Psoas muscle (tissue), 8 donors: Measurements from ENCODE around the gene ASAP3. TPM values are rescaled to one million over a fixed set of nuclear protein-coding genes. Genes with fewer than 3 reads are reported as not detected.
A peak's percentile ranks its signal among the peaks of the same experiment; 100 is the strongest.

ENCODE experiments used
- ATAC-seq, 4 donors: fragments of 200-7000 bp; cut with Tn5 transposase; one replicate each; pipeline ENCODE4 v1.9.1; 2020; ENCODE audit warnings: moderate library complexity in 3 of 4, mild to moderate bottlenecking in 2 of 4
- DNase-seq, 2 donors: peaks; one replicate each; pipeline ENCODE4 v3.0.0-alpha.2; 2020
- H3K27ac ChIP-seq: fragments of 200-600 bp; one replicate; pipeline ENCODE4 v1.8.0; 2022
- H3K27me3 ChIP-seq, 3 donors: fragments of 200-600 bp in 1 of 3; one replicate each; pipeline versions ENCODE4 v1.6.1 to v1.8.0; 2013 to 2022; ENCODE audit warnings: low read length in 2 of 3, mild to moderate bottlenecking in 2 of 3, moderate library complexity in 1 of 3; ENCODE audit not compliant: insufficient read depth in 3 of 3
- H3K36me3 ChIP-seq, 2 donors: fragments of 200-600 bp in 1 of 2; one replicate each; pipeline versions ENCODE4 v1.6.1 to v1.8.0; 2013 to 2022; ENCODE audit warnings: low read depth in 1 of 2, mild to moderate bottlenecking in 1 of 2, moderate library complexity in 1 of 2; ENCODE audit not compliant: insufficient read depth in 1 of 2
- H3K4me1 ChIP-seq: fragments of 200-600 bp; one replicate; pipeline ENCODE4 v1.8.0; 2022
- H3K4me3 ChIP-seq: fragments of 200-600 bp; one replicate; pipeline ENCODE4 v1.8.0; 2022; ENCODE audit warnings: mild to moderate bottlenecking
- H3K9me3 ChIP-seq: fragments of 200-600 bp; one replicate; pipeline ENCODE4 v1.8.0; 2022
- WGBS, 3 donors: extraction: QIAGEN DNeasy Blood & Tissue Kit; methylation state at CpG; one replicate each; pipeline versions ENCODE4 v1.1.6 to v1.1.7; 2013; 5-methylcytosine and 5-hydroxymethylcytosine counted together
- intact Hi-C, 2 donors: fragments of 100-400 bp; cut with DNase I; formaldehyde crosslinking; loops; one replicate each; pipeline versions ENCODE4 v1.11.0 to v1.14.2; 2022
- polyA plus RNA-seq, 3 donors: library from polyadenylated mRNA; stranded (reverse); fragments of 200-250 nt; gene quantifications; one replicate each; pipeline ENCODE4 v1.2.3, GENCODE V29; 2013
- total RNA-seq, 4 donors: library from RNA; stranded (reverse); fragmentation: NEBNext Ultra II Directional in 2 of 4; extraction: Animal tissue kit (Norgen Biotek cat#: 25700) in 2 of 4; gene quantifications; one replicate each; pipeline versions ENCODE4 v1.2.1 to v1.2.4, GENCODE V29; 2021 to 2023
- TF ChIP-seq, protein P1 (sequence below): fragments of 200-600 bp; IDR thresholded peaks from one replicate; pipeline ENCODE4 v1.8.0; 2022; ENCODE audit warnings: antibody characterized with exemption
- donor health status: healthy with polysubstance abuse.
- donor health status: DM: no; HTN: no; CAD: no; lungs with moderate emphysema.
- donor health status: Bipolar disorder and iron deficiency.
- donor health status: healthy.
- donor health status: DM: yes; HTN: yes; CAD: no.
- donor health status: DM: no; HTN: no; CAD: no.
- donor health status: DM: no; HTN: no; CAD: no.
- donor health status: DM: yes; HTN: yes; CAD: no.

Gene ASAP3
- total and polyA plus RNA-seq, 7 donors: 13.3 to 68.0 (median 45.7) TPM

DNA sequence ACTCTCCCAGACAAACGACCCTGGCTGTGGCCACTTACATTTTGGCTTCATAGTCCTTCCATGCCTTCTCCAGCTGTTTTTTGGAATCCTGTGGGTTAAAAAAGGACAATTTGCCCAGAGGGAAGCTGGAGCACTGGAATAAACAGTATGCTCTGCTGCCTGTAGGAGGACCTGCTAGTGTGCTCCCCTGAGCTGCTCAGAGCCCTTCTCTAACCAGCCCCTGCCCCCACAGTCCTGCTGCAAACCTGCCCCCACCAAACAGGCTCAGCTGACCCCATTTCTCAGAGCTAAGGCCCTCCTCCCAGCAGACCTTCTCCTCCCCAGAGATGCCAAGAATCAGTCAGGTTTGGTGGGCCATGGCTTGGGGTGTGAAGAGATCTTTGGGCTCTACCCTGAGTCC is 32.5 kb downstream of the ASAP3 start:
- Histone ChIP-seq H3K36me3 (peaks cover 0 to 42% of the 10 kb centered on the region in 2 donors), H3K4me3 (no peak overlapping the region), H3K4me1 (peaks cover 23% of the 10 kb centered on the region), H3K27me3 (no peaks in the 10 kb centered on the region), H3K9me3 (no peaks in the 10 kb centered on the region), H3K27ac (no peak overlapping the region)
- DNase-seq: no peak
- intact Hi-C loops: no loop called here
- ATAC-seq: peak in 1 of 4 donors; percentile 2
- TF ChIP-seq, protein P1, sequence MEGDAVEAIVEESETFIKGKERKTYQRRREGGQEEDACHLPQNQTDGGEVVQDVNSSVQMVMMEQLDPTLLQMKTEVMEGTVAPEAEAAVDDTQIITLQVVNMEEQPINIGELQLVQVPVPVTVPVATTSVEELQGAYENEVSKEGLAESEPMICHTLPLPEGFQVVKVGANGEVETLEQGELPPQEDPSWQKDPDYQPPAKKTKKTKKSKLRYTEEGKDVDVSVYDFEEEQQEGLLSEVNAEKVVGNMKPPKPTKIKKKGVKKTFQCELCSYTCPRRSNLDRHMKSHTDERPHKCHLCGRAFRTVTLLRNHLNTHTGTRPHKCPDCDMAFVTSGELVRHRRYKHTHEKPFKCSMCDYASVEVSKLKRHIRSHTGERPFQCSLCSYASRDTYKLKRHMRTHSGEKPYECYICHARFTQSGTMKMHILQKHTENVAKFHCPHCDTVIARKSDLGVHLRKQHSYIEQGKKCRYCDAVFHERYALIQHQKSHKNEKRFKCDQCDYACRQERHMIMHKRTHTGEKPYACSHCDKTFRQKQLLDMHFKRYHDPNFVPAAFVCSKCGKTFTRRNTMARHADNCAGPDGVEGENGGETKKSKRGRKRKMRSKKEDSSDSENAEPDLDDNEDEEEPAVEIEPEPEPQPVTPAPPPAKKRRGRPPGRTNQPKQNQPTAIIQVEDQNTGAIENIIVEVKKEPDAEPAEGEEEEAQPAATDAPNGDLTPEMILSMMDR: no peak
- WGBS, 3 donors: 17 to 59% (median 45%) methylated on average over 1 of the region's 1 CpG

DNA sequence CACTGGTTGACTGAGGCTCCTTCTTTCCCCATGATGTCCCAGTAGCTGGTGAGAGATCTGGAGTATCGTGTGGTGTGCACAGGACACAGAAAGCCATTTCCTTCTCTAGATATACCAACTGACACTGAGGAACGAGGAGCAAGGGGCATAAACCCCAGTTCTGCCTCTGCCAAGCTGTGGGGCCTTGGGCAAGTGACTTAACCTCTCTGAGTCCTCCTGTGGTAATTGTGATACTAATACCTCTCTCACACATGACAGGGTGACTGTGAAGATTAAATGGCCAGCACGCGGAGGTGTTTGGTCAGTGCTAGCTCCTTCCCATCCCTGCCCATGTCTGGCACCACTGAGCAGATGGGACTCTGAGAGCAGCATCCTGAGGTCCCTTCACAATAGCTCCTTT is 33.1 kb downstream of the ASAP3 start:
- Histone ChIP-seq H3K27me3 (no peaks in the 10 kb centered on the region), H3K4me1 (peaks cover 23% of the 10 kb centered on the region), H3K36me3 (peaks cover 0 to 41% of the 10 kb centered on the region in 2 donors), H3K27ac (no peak overlapping the region), H3K4me3 (no peak overlapping the region), H3K9me3 (no peaks in the 10 kb centered on the region)
- no peak for DNase-seq
- TF ChIP-seq, protein P1: no peak
- intact Hi-C loops: no loop called here
- no peak for ATAC-seq
- WGBS, 3 donors: 91 to 92% (median 92%) methylated on average over 4 of the region's 4 CpGs

- no peaks in the 10 kb centered on the region for H3K9me3 ChIP-seq
- DNase-seq (peak; percentile 83 to 94), ATAC-seq (peak in 3 of 4 donors; percentile 65 to 73 (median 68))
- no peak overlapping the region for H3K4me3 ChIP-seq
- TF ChIP-seq, protein P1: no peak
- no peaks in the 10 kb centered on the region for H3K27me3 ChIP-seq
- 39 to 66% (median 54%) methylated on average over 4 of the region's 4 CpGs for WGBS, 3 donors
- peaks cover 23% of the 10 kb centered on the region for H3K4me1 ChIP-seq
- H3K27ac ChIP-seq: no peak overlapping the region
- intact Hi-C loops: no loop called here
- H3K36me3 ChIP-seq: peaks cover 0 to 32% of the 10 kb centered on the region in 2 donors
Measured at GRCh38 chr1:23449958-23450357, 34.0 kb downstream of the ASAP3 start.

DNA sequence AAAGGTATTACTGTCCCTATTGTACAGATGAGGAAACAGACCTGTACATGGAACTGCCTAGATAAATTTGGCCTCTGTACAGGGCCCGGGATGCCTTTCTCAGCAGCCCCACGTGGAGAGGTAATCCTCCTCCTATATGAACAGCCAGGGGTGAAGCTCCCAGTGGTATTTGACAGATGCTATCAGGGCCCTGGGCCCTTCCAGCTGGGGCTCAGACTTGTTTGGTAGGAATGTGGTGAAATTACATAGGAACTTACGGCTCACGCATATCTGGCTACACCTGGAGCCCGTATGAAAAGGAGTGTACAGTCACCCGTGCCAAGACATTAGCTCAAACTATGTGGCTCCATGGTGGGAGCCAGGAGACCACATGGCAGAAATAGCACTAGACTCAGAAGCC is 34.7 kb downstream of the ASAP3 start:
- intact Hi-C loops: no loop called here
- TF ChIP-seq, protein P1: no peak
- DNase-seq (no peak), ATAC-seq (no peak)
- H3K4me1 ChIP-seq: peaks cover 23% of the 10 kb centered on the region
- H3K27me3 ChIP-seq: no peaks in the 10 kb centered on the region
- H3K36me3 ChIP-seq: peaks cover 0 to 26% of the 10 kb centered on the region in 2 donors
- H3K4me3 ChIP-seq: no peak overlapping the region
- H3K9me3 ChIP-seq: no peaks in the 10 kb centered on the region
- WGBS, 3 donors: 63 to 75% (median 63%) methylated on average over 6 of the region's 6 CpGs
- H3K27ac ChIP-seq: no peak overlapping the region

DNA sequence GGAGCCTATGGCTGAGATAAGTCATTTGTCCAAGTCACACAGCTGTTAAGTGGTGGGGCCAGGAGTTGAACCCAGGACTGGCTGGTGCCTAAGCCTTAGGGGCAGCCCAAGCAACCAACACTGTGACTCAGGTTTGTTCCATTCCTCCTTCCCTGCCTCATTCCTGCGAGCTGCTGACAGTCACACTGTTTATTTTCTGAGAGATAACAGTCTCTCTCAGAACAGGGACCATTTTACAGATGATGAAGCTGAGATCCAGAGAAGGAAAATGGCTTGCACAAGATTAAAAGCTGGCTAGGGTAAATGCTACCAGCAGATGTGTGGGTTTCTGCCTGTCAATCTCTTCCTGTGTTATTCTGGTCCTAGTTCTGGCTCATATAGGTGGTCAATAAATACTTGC is 35.1 kb downstream of the ASAP3 start:
- no peaks in the 10 kb centered on the region for H3K27me3 ChIP-seq
- H3K36me3 ChIP-seq: peaks cover 0 to 25% of the 10 kb centered on the region in 2 donors
- no peak overlapping the region for H3K4me3 ChIP-seq
- WGBS, 3 donors: 89 to 93% (median 92%) methylated on average over 1 of the region's 1 CpG
- H3K27ac ChIP-seq: no peak overlapping the region
- intact Hi-C loops: no loop called here
- no peaks in the 10 kb centered on the region for H3K9me3 ChIP-seq
- ATAC-seq (no peak), DNase-seq (no peak)
- peaks cover 20% of the 10 kb centered on the region for H3K4me1 ChIP-seq
- TF ChIP-seq, protein P1: no peak
